ENCODE data around the gene PLIN5. TPM values are rescaled to one million over a fixed set of nuclear protein-coding genes. Genes with fewer than 3 reads are reported as not detected.
A peak's percentile ranks its signal among the peaks of the same experiment; 100 is the strongest.

The PLIN5 gene
- polyA plus RNA-seq, 3 donors: 0.28 to 3.0 (median 0.58) TPM

- H3K9ac ChIP-seq (ENCODE audit: insufficient read depth, low read length, poor library complexity, severe bottlenecking): peak overlapping the region; percentile 21
- H3K27ac Mint-ChIP-seq: no peak overlapping the region
- peak overlapping the region in 1 of 2 donors; percentile 51 for H3K4me3 Mint-ChIP-seq
Observed at GRCh38 chr19:4583961-4584669, 49.1 kb upstream of the PLIN5 start.

More at GRCh38 chr19:4583961-4584669, 49.1 kb upstream of the PLIN5 start:
- Histone ChIP-seq H3K27ac (ENCODE audit: low read depth in 1 of 2, low read length in 2 of 2) (no peak overlapping the region), H3K79me2 (ENCODE audit: insufficient read depth, low read length) (no peaks in the 10 kb centered on the region), H3K4me3 (replicated peaks in 1 of 3; ENCODE audit: low read depth in 2 of 3, low read length in 3 of 3) (peak overlapping the region in 1 of 3 experiments; percentile 8), H3K9me3 (replicated peaks in 1 of 2; ENCODE audit: control insufficient read depth in 1 of 2, insufficient read depth in 1 of 2, low read length in 2 of 2) (peaks cover 0 to 28% of the 10 kb centered on the region in 2 donors), H3K4me1 (ENCODE audit: control insufficient read depth in 1 of 2, insufficient read depth in 2 of 2, low read length in 2 of 2) (peaks cover 10% of the 10 kb centered on the region in 2 donors), H2AFZ (ENCODE audit: insufficient read depth, low read depth, low read length, poor library complexity, severe bottlenecking) (no peak overlapping the region), H3K4me2 (replicated peaks; ENCODE audit: extremely low read depth, low read length, poor library complexity, severe bottlenecking) (peak overlapping the region; percentile 29), H4K20me1 (ENCODE audit: insufficient read depth, low read length) (no peaks in the 10 kb centered on the region), H3K27me3 (ENCODE audit: control insufficient read depth in 2 of 2, insufficient read depth in 2 of 2, low read length in 2 of 2) (peaks cover 45 to 75% of the 10 kb centered on the region in 2 donors), H3K36me3 (replicated peaks in 1 of 2; ENCODE audit: control insufficient read depth in 1 of 2, insufficient read depth in 2 of 2, low read length in 2 of 2) (no peaks in the 10 kb centered on the region)
- H3K9me3 Mint-ChIP-seq: peaks cover 0 to 21% (median 8%) of the 10 kb centered on the region in 7 donors
- DNase-seq: no peak
- intact Hi-C loops (cut with micrococcal nuclease): no loop called here
- no peaks in the 10 kb centered on the region for H3K4me1 Mint-ChIP-seq
- H3K27me3 Mint-ChIP-seq (ENCODE audit: low read depth in 3 of 3): peaks cover 71 to 83% (median 76%) of the 10 kb centered on the region in 3 donors
- H3K36me3 Mint-ChIP-seq: peaks cover 3 to 4% of the 10 kb centered on the region in 2 donors
- TF ChIP-seq CTCF (IDR thresholded peaks at IDR 0.05): no peak
- 3% methylated on average over 49 of the region's 49 CpGs for WGBS (ENCODE audit: insufficient coverage)

Data from CD14-positive monocyte (primary cell).